Islet of Langerhans (tissue), 1 donor: ENCODE measurements around the gene QTRT2.

Experiments used
- FAIRE-seq: peaks from one replicate; lab custom pipeline; 2011; peaks lifted over from hg19 to GRCh38; lab: Jason Lieb, UNC

Gene QTRT2

DNA sequence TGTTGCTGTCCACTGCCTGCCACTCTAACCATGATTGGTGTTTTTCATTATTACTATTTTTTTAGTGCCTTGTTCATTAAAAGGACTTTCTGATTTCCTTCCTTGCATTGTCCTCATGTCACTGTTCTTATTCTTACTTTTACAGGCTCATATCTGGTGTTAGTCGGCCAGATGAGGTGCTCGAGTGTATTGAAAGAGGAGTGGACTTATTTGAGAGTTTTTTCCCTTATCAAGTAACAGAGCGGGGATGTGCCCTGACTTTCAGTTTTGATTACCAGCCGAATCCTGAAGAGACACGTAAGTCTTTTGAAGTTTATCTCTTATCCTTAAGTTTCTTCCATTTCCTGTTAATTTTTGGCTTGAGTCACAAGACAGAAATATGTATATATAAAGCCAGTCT is 23.2 kb downstream of the QTRT2 start:
- FAIRE-seq: no peak

DNA sequence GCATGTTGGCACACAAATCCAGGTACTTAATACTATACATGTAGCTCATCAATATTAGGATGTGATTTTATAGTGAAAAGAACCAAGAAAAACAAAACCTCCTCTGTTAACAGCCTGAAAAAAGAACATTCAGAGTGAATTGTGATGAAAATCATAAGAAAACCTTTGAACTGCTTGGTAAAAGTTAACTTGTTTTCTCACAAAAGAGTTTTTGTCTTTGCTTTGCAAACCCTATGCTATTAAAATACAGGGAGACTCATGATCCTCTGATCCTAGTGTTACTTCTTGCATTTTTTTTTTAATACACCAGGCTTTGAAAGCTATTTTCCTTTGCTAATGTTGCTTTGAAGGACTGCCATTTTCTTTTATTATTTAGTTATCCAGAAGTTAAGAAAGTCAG is 23.7 kb downstream of the QTRT2 start:
- no peak for FAIRE-seq

DNA sequence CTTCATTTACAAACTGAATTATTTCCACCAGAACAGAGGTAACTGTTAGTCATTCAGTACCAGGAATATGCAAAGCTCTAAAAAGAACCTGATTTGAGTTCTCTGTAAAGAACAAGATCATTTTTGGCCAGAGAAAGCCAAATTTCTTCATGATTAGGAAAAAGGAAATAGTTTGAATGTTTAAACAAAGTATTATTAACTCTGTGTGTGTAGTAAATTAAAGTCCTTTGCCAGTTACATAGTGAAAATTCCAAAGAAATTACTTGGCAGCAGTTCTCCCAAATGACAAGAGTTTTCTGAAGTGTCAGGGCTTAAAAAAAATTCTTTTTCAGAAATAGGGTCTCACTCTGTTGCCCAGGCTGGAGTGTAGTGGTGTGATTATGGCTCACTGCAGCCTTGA is 24.5 kb downstream of the QTRT2 start:
- FAIRE-seq: no peak

DNA sequence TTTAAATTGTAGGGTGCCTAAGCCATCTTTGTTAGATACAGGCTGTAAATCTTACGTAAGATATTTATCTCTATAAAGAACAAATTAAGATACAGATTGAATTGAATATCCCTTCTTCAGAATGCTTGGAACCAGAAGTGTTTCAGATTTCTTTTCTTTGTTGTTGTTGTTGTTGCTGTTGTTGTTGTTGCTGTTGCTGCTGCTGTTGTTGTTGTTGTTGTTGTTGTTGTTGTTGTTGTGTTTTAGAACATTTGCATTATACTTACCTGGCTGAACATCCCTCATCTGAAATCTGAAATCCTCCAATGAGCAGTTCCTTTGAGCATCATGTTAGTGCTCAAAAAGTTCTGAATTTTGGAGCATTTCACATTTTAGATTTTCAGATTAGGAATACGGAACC is 26.6 kb downstream of the QTRT2 start:
- no peak for FAIRE-seq

DNA sequence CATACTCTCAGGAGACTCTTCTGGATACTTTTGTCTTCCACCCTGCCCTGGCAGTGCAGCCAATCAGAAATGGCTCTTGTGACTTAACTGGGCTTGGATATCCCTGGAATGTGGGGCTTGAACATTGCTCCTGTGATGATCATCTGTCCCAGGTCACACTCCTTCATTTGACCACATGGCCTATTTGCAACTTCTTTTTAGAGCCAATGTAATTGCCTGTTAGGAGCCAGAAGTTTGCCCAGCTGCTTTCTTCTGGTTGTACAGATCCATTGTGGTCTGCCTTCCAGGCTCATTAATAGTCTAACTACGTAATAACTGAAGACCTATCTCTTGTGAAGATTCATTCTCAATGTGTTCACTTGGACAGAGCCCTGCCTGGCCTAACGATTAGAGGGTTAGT is 29.8 kb downstream of the QTRT2 start:
- no peak for FAIRE-seq

DNA sequence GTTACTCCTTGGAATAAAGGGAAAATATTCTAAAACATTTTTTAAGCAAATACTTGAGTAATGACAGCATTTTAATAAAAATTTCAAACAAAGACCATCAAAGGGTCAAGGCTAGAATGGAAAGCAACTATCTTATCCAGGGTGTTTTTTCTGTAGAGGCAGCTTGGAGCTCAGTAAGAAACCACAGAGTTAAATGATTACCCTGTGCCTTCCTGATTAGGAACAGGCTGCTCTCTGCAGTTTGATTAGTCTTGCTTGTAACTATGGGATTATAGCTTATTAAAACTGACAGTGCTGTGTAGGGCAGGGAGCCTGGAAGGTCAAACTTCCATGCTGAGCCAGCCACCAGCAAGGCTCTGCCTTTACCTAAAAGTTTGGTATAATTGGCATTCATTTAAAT is 33.1 kb downstream of the QTRT2 start:
- FAIRE-seq: no peak

DNA sequence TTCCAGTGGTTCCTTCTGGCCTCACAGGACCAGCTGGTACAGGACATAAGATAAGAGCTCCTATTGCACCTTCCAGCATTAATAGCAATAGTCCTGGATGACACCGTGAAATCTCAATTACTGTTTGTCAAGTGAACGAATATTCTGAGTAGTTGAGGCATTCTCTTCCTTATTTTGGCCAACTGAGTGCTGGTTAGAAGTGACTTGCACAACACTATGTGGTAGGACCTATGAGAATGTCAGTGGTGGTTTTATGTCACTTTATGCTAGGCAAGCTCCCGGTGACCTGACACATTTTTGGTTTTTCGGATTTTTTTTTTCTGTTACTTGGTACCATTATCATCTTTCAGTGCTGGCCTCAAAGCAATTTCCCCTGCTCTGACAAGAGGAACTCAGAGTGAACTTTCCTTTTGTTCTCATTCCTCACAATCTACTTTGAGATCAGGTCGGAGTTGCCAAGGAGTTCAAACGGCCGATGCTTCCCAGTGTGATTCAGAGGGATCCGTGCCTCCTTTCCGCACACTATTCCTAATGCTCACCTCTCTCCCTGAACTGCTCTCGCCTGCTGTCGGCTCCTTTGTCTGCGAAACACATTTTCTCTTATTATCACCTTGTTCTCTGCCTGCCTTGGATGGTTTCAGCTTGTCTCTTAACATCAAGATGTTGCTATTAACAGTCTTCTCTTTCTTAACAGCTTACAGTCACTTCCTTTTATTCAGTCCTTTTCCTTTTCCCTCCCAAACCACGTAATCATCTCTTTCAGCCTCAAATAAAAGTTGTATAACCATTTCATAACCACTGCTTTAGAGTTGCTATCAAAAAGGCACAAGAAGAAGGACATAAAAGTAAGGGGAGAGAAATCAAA is 35.8 kb downstream of the QTRT2 start:
- FAIRE-seq: no peak

DNA sequence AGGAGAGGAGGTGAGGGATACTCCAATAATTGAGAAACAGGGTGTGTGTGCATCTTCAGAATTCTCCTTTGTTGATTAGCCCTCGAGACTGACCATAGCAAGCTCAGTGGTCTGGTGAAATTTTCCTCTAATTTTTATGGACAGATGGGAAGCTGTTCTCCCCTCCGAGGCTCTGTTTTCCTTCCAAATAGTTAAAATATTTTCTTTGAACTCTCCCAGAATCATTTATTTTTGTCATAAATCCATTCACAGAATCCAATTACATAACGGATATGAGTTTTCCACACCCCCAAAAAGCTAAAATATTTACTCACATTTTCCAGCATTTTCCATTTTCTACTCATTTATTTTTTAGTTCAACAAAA is 36.5 kb downstream of the QTRT2 start:
- no peak for FAIRE-seq

DNA sequence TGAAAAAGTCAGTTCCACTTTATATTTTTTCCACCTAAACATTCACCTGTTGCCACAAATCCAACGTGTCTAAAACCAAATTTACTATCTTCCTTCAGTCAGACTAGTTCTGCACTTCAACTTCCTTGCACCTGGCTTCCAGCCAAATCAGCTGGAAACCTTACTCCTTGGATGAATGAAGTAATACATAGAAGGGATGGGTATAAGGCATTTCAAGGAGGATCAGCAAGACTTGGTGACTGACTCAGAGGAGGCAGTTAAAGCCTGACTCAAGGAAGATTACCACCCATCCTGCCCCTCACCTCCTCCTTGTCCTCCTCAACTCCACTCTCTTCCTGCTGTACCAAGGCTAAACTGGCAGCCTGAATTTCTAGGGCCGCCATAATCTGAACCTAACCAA is 37.1 kb downstream of the QTRT2 start:
- FAIRE-seq: no peak

DNA sequence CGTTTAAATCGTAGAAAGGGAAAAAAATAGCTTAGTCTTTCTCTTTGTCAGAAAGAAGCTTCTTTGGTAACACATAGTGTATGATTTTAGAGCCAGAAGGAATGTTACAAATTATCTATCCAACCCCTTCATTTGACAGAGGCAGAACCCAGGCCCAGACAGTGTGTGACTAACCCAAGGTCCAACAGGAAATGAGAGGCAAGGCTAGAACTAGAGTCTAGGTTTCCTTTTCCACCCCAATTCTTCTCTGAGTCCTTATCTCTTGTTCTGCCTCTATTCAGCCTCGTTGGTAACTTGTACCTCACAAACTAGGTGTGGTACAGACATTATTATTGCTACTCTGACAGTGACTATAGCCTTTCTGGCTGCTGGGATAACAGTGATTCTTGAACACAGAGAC is 39.3 kb downstream of the QTRT2 start:
- no peak for FAIRE-seq

DNA sequence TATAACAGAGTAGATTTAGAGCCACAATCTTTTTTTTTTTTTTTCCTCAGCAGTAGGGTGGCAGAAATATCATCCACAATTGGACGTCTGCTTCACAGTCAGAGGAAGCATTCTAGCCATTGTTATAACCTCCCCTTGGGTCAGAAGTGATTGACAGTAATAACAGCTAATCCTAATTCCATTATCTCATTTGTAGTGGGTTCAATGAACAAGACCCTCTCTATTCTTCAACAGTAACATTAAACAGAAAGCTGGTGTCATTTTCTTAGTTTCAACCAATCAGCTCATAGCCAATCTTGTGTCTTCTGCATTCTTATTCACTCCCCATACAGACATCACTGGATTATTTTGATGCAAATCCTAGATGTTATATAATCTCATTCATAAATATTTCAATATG is 44.6 kb downstream of the QTRT2 start:
- no peak for FAIRE-seq

DNA sequence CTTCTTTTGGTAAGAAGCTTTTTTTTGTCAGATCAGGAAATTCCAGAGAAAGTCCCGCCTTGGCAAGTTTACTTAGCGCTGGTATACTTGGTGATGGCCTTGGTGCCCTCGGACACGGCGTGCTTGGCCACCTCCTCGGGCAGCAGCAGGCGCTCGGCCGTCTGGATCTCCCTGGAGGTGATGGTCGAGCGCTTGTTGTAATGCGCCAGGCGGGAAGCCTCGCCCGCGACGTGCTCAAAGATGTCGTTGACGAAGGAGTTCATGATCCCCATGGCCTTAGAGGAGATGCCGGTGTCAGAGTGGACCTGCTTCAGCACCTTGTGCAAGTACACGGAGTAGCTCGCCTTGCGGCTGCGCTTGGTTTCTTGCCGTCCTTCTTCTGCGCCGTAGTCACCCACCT is 46.6 kb downstream of the QTRT2 start:
- FAIRE-seq: no peak

DNA sequence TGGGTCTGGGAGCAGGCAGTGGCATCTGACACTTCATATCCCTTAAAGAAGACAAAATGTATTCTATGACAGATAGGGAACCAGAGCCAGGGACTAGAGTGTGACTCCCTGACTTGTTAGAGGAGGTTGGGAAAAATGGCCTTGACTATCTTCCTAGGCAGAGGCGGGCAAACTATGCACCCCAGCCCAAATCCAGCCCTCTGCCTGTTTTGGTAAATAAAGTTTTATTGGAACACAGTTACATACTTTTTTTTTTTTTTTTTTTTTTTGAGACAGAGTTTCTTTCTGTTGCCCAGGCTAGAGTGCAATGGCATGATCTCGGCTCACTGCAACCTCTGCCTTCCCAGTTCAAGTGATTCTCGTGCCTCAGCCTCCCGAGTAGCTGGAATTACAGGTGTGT is 47.3 kb downstream of the QTRT2 start:
- no peak for FAIRE-seq

DNA sequence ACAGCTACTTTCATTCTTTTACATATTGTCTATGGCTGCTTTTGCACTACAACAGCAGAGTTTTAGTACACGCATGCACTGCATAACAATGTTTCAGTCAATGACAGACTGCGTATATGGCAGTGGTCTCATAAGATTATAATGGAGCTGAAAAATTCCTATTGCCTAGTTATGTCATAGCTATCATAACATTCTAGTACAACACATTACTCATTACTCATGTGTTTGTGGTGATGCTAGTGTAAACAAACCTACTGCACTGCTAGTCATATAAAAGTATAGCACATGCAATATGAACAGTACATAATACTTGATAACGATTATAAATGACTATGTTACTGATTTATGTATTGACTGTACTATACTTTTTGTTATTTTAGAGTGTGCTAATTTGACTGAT is 47.9 kb downstream of the QTRT2 start:
- no peak for FAIRE-seq

DNA sequence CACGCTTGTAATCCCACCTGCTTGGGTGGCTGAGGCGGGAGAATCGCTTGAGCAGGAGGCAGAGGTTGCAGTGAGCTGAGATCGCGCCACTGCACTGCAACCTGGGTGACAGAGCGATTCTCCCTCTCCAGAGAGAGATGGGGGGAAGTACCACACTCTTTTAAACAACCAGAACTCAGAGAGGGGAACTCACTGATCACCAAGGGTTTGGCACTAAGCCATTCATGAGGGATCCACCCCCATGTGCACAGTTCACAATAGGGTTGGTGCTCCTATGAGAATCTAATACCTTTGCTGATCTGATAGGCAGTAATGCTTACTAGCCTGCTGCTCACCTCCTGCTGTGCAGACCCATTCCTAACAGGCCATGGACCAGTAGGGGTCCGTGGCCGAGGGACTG is 51.6 kb downstream of the QTRT2 start:
- no peak for FAIRE-seq

DNA sequence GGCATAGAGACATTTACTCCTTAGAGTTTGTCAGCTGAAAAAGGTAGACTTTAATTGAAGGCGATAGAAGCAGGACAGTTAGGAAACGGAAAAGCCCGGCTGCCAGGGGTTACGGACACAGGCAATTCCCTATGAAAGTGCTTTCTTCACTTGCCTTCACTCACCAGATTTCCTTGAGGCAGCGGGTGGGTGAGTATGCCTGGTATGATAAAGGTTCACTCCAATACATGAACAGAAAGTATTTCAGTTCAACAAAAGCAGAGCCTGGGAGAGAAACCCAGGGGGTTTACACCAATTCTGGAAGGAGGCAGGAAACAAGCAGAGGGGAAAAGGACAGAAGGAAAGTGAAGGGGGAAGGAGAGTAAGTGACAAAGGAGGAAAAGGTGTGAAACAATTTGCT is 53.9 kb downstream of the QTRT2 start:
- FAIRE-seq: no peak

DNA sequence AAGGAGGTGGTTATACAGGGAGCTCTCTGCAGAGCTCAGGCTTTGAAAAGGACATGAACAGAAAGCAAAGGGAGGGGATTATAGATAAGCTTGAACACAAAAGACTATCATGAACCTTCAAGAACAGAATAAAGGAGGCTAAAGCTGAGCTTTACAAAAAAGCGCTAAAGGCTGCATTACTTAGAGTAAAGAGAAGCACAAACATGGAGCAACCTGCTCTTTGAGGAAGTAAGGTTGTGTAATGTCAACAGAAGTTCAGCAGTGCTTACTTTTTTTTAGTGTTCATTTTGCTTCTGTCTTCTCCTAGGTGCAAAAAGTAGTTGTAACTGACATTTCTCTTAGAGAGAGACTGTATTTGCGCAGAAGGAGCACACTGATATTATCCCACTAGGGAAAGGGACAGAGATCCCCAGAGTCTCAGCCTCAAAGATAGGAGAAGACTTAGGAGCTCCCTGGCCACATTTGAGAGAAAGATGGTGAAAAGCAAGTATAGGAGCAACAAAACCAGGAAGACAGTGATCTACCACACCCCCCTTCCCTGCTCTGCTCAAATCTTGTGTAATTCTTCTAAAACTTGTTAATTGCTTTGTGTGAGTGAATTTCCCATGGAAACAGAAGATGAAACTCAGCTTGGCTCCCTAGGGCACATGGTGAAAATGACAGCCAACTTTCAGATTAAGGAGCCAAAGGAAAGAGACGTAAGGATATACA is 54.7 kb downstream of the QTRT2 start:
- no peak for FAIRE-seq

DNA sequence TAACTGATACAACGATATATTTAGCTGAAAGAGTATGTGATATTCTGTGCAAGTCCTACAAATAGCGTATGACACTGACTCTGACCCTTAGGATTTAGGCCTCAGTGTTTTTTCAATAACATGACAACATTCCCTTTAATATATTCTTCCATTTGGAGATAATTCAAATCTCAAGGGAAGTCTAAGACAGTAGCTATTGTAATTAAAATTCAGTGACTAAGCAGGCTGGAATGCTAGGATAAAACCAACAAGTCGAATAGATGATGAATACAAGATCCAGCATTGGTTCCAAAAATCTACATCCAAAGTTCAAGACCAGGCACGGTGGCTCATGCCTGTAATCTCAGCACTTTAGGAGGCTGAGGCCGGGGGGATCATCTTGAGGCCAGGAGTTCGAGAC is 56.2 kb downstream of the QTRT2 start:
- no peak for FAIRE-seq

DNA sequence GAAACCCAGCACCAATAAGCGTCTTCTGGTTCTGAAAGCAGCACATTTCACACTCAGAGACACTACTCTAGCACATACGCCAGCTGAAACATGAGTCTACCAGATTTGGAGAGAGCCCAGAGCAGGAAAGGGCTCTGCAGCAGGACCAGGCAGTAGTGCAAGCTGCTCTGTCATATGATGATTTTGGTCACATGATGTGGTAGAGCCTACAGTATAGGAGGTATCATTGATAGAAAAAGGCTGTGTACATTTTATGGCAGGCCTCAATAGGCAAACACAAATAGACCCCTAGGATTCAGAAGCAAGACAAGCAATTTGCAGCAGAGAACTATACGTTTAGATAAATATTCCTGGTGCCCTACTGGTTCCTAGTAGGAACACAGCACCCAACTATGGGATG is 58.2 kb downstream of the QTRT2 start:
- FAIRE-seq: no peak

DNA sequence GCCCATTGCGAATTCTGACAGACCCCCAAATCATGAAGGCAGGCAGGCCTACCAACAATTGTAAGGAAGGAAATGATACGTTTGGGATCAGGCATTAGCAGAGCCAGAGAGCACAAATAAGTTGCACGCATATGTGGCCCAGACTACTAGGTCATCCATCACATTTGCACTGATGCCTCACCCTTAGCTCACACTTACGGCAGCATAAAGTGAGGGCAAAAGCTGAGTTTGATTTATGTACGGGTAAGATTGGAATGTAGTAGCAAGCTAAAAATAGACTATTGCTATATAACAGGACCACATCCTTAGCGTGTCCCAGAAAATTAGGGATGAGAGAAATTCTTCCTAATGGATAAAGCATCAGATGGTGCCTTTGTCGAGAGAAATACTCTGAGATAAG is 58.6 kb downstream of the QTRT2 start:
- FAIRE-seq: no peak

DNA sequence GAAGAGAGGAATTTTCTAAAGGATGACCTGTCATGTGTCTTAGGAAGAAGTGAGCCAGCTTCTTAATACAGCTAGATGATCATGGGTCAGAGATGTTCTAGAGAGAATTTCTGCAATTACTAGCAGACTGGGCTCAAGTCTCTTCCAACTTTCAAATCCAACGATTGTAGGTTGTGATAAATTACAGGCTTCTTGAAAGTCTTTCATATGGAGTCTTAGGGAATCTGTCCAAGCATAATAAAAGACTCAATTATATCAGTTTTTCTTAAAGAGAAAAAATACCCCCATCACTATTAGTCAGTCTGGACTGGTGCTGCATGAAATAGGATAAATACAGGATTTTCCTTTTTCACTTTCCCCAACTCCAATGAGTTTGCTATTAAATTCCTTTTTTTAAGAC is 63.2 kb downstream of the QTRT2 start:
- no peak for FAIRE-seq

DNA sequence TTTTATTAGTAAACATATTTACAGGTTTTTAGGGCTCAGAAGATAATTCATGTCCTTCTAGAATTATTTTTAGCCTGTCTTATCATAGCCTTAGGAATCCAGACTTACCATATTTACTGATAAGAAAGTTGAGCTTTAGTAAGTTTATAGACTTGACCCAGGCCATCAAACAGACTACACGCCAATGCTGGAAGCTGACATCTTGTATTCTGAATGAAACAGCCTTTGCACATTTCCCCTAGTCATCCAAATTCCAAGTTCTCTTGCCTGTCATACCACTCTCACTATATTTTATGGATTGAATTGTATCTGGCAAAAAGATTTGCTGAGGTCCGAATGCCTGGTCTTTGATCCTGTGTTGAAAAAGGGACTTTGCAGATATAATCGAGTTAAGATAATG is 63.7 kb downstream of the QTRT2 start:
- FAIRE-seq: no peak

DNA sequence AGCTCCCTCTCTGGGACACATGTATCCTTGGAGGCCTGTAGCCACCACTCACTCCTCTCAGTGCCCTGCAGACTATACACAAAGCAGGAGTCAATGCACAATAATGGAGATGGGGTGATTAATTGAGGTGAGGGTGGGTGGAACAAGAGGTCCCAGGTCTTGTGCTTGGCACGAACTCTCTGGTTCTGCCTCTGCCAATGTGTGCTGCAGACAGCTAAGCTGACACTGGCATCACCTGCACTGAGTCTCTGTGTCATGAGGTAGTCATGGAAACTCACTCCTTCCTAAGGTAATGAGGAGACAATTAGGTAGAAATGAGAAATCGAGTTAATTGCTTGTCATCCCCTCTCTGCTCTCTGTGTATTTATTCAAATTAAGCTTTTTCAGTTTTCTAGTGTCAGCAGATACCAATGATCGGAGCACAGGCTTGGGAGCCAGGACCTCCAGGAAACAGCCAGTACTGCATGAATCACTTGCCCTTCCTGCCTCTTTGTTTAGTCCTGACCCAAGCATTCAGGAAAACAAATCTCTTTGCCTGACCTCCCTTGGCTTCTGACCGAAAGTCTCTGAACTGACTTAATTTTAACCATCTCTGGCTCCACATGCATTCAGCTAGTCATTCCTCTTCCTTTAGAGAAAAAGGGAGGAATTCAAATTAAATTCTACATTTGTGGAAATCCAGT is 65.6 kb downstream of the QTRT2 start:
- FAIRE-seq: peak; percentile 61

DNA sequence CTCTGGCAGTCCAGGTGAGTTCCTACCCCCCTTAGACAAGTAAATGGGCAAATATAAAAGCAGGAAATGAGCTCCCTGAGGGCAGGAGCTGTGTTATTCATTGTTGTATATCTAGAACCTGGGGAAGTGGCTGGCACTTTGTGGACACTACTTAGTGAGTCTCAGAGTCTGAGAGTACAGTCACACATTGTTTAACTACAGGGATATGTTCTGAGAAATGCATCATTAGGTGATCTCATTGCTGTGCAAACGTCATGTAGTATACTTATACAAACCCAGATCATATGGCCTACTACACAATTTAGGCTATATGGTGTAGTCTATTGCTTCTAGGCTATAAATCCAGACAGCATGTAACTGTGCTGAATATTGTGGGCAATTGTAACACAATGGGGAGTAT is 69.9 kb downstream of the QTRT2 start:
- no peak for FAIRE-seq
